ENCODE data around the gene BMPR1A.

BMPR1A gene

GRCh38 chr10:86779220-86780017 lies 23.0 kb downstream of the BMPR1A start:
- Histone ChIP-seq H3K4me1 (ENCODE audit: control insufficient read depth in 2 of 2, insufficient read depth in 2 of 2, low read length in 2 of 2) (peaks cover 3 to 4% of the 10 kb centered on the region in 2 donors), H3K9me3 (ENCODE audit: control insufficient read depth in 2 of 2, low read length in 2 of 2) (no peaks in the 10 kb centered on the region), H3K4me3 (ENCODE audit: low read length in 2 of 2) (no peak overlapping the region), H3K27me3 (ENCODE audit: control insufficient read depth in 2 of 2, insufficient read depth in 2 of 2, low read length in 2 of 2) (no peaks in the 10 kb centered on the region), H3K36me3 (ENCODE audit: control insufficient read depth in 2 of 2, insufficient read depth in 2 of 2, low read length in 2 of 2) (no peaks in the 10 kb centered on the region), H3K9ac (ENCODE audit: low read depth in 1 of 2, low read length in 2 of 2) (no peak overlapping the region), H3K27ac (ENCODE audit: low read depth in 2 of 2, low read length in 2 of 2) (no peak overlapping the region)

- no peaks in the 10 kb centered on the region for H3K36me3 ChIP-seq (ENCODE audit: control insufficient read depth in 2 of 2, insufficient read depth in 2 of 2, low read length in 2 of 2)
- no peak overlapping the region for H3K9ac ChIP-seq (ENCODE audit: low read depth in 1 of 2, low read length in 2 of 2)
- H3K4me3 ChIP-seq (ENCODE audit: low read length in 2 of 2), result no peak overlapping the region
- H3K27ac ChIP-seq (ENCODE audit: low read depth in 2 of 2, low read length in 2 of 2), result no peak overlapping the region
- no peaks in the 10 kb centered on the region for H3K9me3 ChIP-seq (ENCODE audit: control insufficient read depth in 2 of 2, low read length in 2 of 2)
- peaks cover 3 to 17% of the 10 kb centered on the region in 2 donors for H3K4me1 ChIP-seq (ENCODE audit: control insufficient read depth in 2 of 2, insufficient read depth in 2 of 2, low read length in 2 of 2)
- H3K27me3 ChIP-seq (ENCODE audit: control insufficient read depth in 2 of 2, insufficient read depth in 2 of 2, low read length in 2 of 2), result no peaks in the 10 kb centered on the region
These were observed 26.4 kb downstream of the BMPR1A start for GRCh38 chr10:86782701-86783418.

GRCh38 chr10:86785037-86785436 lies 28.6 kb downstream of the BMPR1A start:
- Histone ChIP-seq H3K4me1 (ENCODE audit: control insufficient read depth in 2 of 2, insufficient read depth in 2 of 2, low read length in 2 of 2) (peaks cover 3 to 13% of the 10 kb centered on the region in 2 donors), H3K4me3 (ENCODE audit: low read length in 2 of 2) (no peak overlapping the region), H3K27me3 (ENCODE audit: control insufficient read depth in 2 of 2, insufficient read depth in 2 of 2, low read length in 2 of 2) (no peaks in the 10 kb centered on the region), H3K9me3 (ENCODE audit: control insufficient read depth in 2 of 2, low read length in 2 of 2) (no peaks in the 10 kb centered on the region), H3K36me3 (ENCODE audit: control insufficient read depth in 2 of 2, insufficient read depth in 2 of 2, low read length in 2 of 2) (no peaks in the 10 kb centered on the region), H3K9ac (ENCODE audit: low read depth in 1 of 2, low read length in 2 of 2) (no peak overlapping the region), H3K27ac (ENCODE audit: low read depth in 2 of 2, low read length in 2 of 2) (no peak overlapping the region)

GRCh38 chr10:86785968-86786367 lies 29.5 kb downstream of the BMPR1A start:
- H3K9ac ChIP-seq (ENCODE audit: low read depth in 1 of 2, low read length in 2 of 2), result no peak overlapping the region
- H3K36me3 ChIP-seq (ENCODE audit: control insufficient read depth in 2 of 2, insufficient read depth in 2 of 2, low read length in 2 of 2), result no peaks in the 10 kb centered on the region
- H3K9me3 ChIP-seq (ENCODE audit: control insufficient read depth in 2 of 2, low read length in 2 of 2), result no peaks in the 10 kb centered on the region
- H3K4me1 ChIP-seq (ENCODE audit: control insufficient read depth in 2 of 2, insufficient read depth in 2 of 2, low read length in 2 of 2), result peaks cover 3 to 13% of the 10 kb centered on the region in 2 donors
- H3K27ac ChIP-seq (ENCODE audit: low read depth in 2 of 2, low read length in 2 of 2), result no peak overlapping the region
- H3K27me3 ChIP-seq (ENCODE audit: control insufficient read depth in 2 of 2, insufficient read depth in 2 of 2, low read length in 2 of 2), result no peaks in the 10 kb centered on the region
- H3K4me3 ChIP-seq (ENCODE audit: low read length in 2 of 2), result no peak overlapping the region

- no peak overlapping the region for H3K27ac ChIP-seq (ENCODE audit: low read depth in 2 of 2, low read length in 2 of 2)
- peaks cover 3 to 13% of the 10 kb centered on the region in 2 donors for H3K4me1 ChIP-seq (ENCODE audit: control insufficient read depth in 2 of 2, insufficient read depth in 2 of 2, low read length in 2 of 2)
- no peak overlapping the region for H3K4me3 ChIP-seq (ENCODE audit: low read length in 2 of 2)
- H3K9me3 ChIP-seq (ENCODE audit: control insufficient read depth in 2 of 2, low read length in 2 of 2), result no peaks in the 10 kb centered on the region
- H3K9ac ChIP-seq (ENCODE audit: low read depth in 1 of 2, low read length in 2 of 2), result no peak overlapping the region
- H3K27me3 ChIP-seq (ENCODE audit: control insufficient read depth in 2 of 2, insufficient read depth in 2 of 2, low read length in 2 of 2), result no peaks in the 10 kb centered on the region
- H3K36me3 ChIP-seq (ENCODE audit: control insufficient read depth in 2 of 2, insufficient read depth in 2 of 2, low read length in 2 of 2), result no peaks in the 10 kb centered on the region
These were observed 29.9 kb downstream of the BMPR1A start for GRCh38 chr10:86786368-86786767.

- Histone ChIP-seq H3K9me3 (ENCODE audit: control insufficient read depth in 2 of 2, low read length in 2 of 2) (no peaks in the 10 kb centered on the region), H3K4me1 (ENCODE audit: control insufficient read depth in 2 of 2, insufficient read depth in 2 of 2, low read length in 2 of 2) (peaks cover 5 to 19% of the 10 kb centered on the region in 2 donors), H3K36me3 (ENCODE audit: control insufficient read depth in 2 of 2, insufficient read depth in 2 of 2, low read length in 2 of 2) (no peaks in the 10 kb centered on the region), H3K4me3 (ENCODE audit: low read length in 2 of 2) (no peak overlapping the region), H3K9ac (ENCODE audit: low read depth in 1 of 2, low read length in 2 of 2) (no peak overlapping the region), H3K27ac (ENCODE audit: low read depth in 2 of 2, low read length in 2 of 2) (no peak overlapping the region), H3K27me3 (ENCODE audit: control insufficient read depth in 2 of 2, insufficient read depth in 2 of 2, low read length in 2 of 2) (no peaks in the 10 kb centered on the region)
These were observed 34.0 kb downstream of the BMPR1A start for GRCh38 chr10:86790394-86790793.

- Histone ChIP-seq H3K9ac (ENCODE audit: low read depth in 1 of 2, low read length in 2 of 2) (no peak overlapping the region), H3K27me3 (ENCODE audit: control insufficient read depth in 2 of 2, insufficient read depth in 2 of 2, low read length in 2 of 2) (no peaks in the 10 kb centered on the region), H3K4me1 (ENCODE audit: control insufficient read depth in 2 of 2, insufficient read depth in 2 of 2, low read length in 2 of 2) (peaks cover 2 to 8% of the 10 kb centered on the region in 2 donors), H3K27ac (ENCODE audit: low read depth in 2 of 2, low read length in 2 of 2) (no peak overlapping the region), H3K36me3 (ENCODE audit: control insufficient read depth in 2 of 2, insufficient read depth in 2 of 2, low read length in 2 of 2) (no peaks in the 10 kb centered on the region), H3K4me3 (ENCODE audit: low read length in 2 of 2) (no peak overlapping the region), H3K9me3 (ENCODE audit: control insufficient read depth in 2 of 2, low read length in 2 of 2) (no peaks in the 10 kb centered on the region)
These were observed 36.2 kb downstream of the BMPR1A start for GRCh38 chr10:86792461-86793167.

GRCh38 chr10:86793696-86794095 lies 37.3 kb downstream of the BMPR1A start:
- Histone ChIP-seq H3K27ac (ENCODE audit: low read depth in 2 of 2, low read length in 2 of 2) (no peak overlapping the region), H3K4me1 (ENCODE audit: control insufficient read depth in 2 of 2, insufficient read depth in 2 of 2, low read length in 2 of 2) (peaks cover 2 to 8% of the 10 kb centered on the region in 2 donors), H3K4me3 (ENCODE audit: low read length in 2 of 2) (no peak overlapping the region), H3K9me3 (ENCODE audit: control insufficient read depth in 2 of 2, low read length in 2 of 2) (no peaks in the 10 kb centered on the region), H3K36me3 (ENCODE audit: control insufficient read depth in 2 of 2, insufficient read depth in 2 of 2, low read length in 2 of 2) (no peaks in the 10 kb centered on the region), H3K27me3 (ENCODE audit: control insufficient read depth in 2 of 2, insufficient read depth in 2 of 2, low read length in 2 of 2) (no peaks in the 10 kb centered on the region), H3K9ac (ENCODE audit: low read depth in 1 of 2, low read length in 2 of 2) (no peak overlapping the region)

GRCh38 chr10:86795353-86795752 lies 38.9 kb downstream of the BMPR1A start:
- H3K27me3 ChIP-seq (ENCODE audit: control insufficient read depth in 2 of 2, insufficient read depth in 2 of 2, low read length in 2 of 2), result no peaks in the 10 kb centered on the region
- no peak overlapping the region for H3K4me3 ChIP-seq (ENCODE audit: low read length in 2 of 2)
- H3K36me3 ChIP-seq (ENCODE audit: control insufficient read depth in 2 of 2, insufficient read depth in 2 of 2, low read length in 2 of 2), result no peaks in the 10 kb centered on the region
- H3K9me3 ChIP-seq (ENCODE audit: control insufficient read depth in 2 of 2, low read length in 2 of 2), result no peaks in the 10 kb centered on the region
- H3K4me1 ChIP-seq (ENCODE audit: control insufficient read depth in 2 of 2, insufficient read depth in 2 of 2, low read length in 2 of 2), result peaks cover 2 to 8% of the 10 kb centered on the region in 2 donors
- no peak overlapping the region for H3K9ac ChIP-seq (ENCODE audit: low read depth in 1 of 2, low read length in 2 of 2)
- no peak overlapping the region for H3K27ac ChIP-seq (ENCODE audit: low read depth in 2 of 2, low read length in 2 of 2)

GRCh38 chr10:86798025-86798424 lies 41.6 kb downstream of the BMPR1A start:
- H3K9me3 ChIP-seq (ENCODE audit: control insufficient read depth in 2 of 2, low read length in 2 of 2), result no peaks in the 10 kb centered on the region
- no peaks in the 10 kb centered on the region for H3K36me3 ChIP-seq (ENCODE audit: control insufficient read depth in 2 of 2, insufficient read depth in 2 of 2, low read length in 2 of 2)
- no peak overlapping the region for H3K27ac ChIP-seq (ENCODE audit: low read depth in 2 of 2, low read length in 2 of 2)
- no peak overlapping the region for H3K4me3 ChIP-seq (ENCODE audit: low read length in 2 of 2)
- H3K27me3 ChIP-seq (ENCODE audit: control insufficient read depth in 2 of 2, insufficient read depth in 2 of 2, low read length in 2 of 2), result no peaks in the 10 kb centered on the region
- H3K4me1 ChIP-seq (ENCODE audit: control insufficient read depth in 2 of 2, insufficient read depth in 2 of 2, low read length in 2 of 2), result peaks cover 2 to 8% of the 10 kb centered on the region in 2 donors
- H3K9ac ChIP-seq (ENCODE audit: low read depth in 1 of 2, low read length in 2 of 2), result no peak overlapping the region
